Kidney (tissue), 14 donors: Measurements from ENCODE around the gene AKR1C8. TPM values are rescaled to one million over a fixed set of nuclear protein-coding genes. Genes with fewer than 3 reads are reported as not detected.
"Not testable (repeated sequence)": the region's sequence is repeated elsewhere in the genome, so short reads cannot be mapped to it uniquely, and the experiment has no call there.

Experiments
- DNase-seq, 5 donors: peaks; one replicate each; pipeline ENCODE4 v3.0.0-alpha.2; 2013 to 2020
- FAIRE-seq: peaks from 2 replicates; lab custom pipeline; 2012; peaks lifted over from hg19 to GRCh38; lab: Jason Lieb, UNC
- H3K27ac ChIP-seq, 2 donors: one replicate each; pipeline ENCODE4 v1.7.0; 2013; ENCODE audit warnings: low read depth in 2 of 2, low read length in 2 of 2, inconsistent platforms in 1 of 2
- H3K27me3 ChIP-seq: one replicate; pipeline ENCODE4 v1.7.1; 2013; ENCODE audit warnings: low read length, inconsistent platforms; ENCODE audit not compliant: control insufficient read depth, insufficient read depth
- H3K36me3 ChIP-seq, 3 donors: one replicate each; pipeline versions ENCODE4 v1.7.0 to v1.7.1; 2013; ENCODE audit warnings: low read length in 3 of 3, control low read depth in 1 of 3, inconsistent platforms in 1 of 3; ENCODE audit not compliant: insufficient read depth in 3 of 3, control insufficient read depth in 2 of 3
- H3K4me1 ChIP-seq, 3 donors: one replicate each; pipeline versions ENCODE4 v1.7.0 to v1.7.1; 2013; ENCODE audit warnings: low read length in 3 of 3, inconsistent platforms in 1 of 3, low read depth in 1 of 3; ENCODE audit not compliant: control insufficient read depth in 2 of 3, insufficient read depth in 2 of 3
- H3K4me3 ChIP-seq, 3 donors: one replicate each; pipeline versions ENCODE4 v1.7.0 to v1.8.1; 2013; ENCODE audit warnings: low read length in 3 of 3, control low read depth in 1 of 3, inconsistent platforms in 1 of 3
- H3K9ac ChIP-seq, 3 donors: one replicate each; pipeline versions ENCODE4 v1.7.0 to v1.7.1; 2013; ENCODE audit warnings: low read length in 3 of 3, control low read depth in 1 of 3, inconsistent platforms in 1 of 3
- H3K9me3 ChIP-seq, 3 donors: one replicate each; pipeline versions ENCODE4 v1.7.0 to v1.7.1; 2013; ENCODE audit warnings: low read length in 3 of 3, control low read depth in 1 of 3, inconsistent platforms in 1 of 3; ENCODE audit not compliant: control insufficient read depth in 2 of 3, insufficient read depth in 1 of 3
- intact Hi-C: fragments of 100-400 bp; cut with DNase I; formaldehyde crosslinking; loops from one replicate; pipeline ENCODE4 v1.11.1; 2022
- polyA plus RNA-seq: library from polyadenylated mRNA; stranded (reverse); fragments of 350-450 nt; fragmentation: Illumina TruSeq; extraction: RNeasy Lipid Tissue Mini Kit (QIAGEN cat#74804); gene quantifications from one replicate; pipeline ENCODE4 v1.2.3, GENCODE V29; 2014; ENCODE audit warnings: low read depth, low replicate concordance; ENCODE audit not compliant: insufficient read depth
- total RNA-seq: library from RNA; stranded (reverse); fragmentation: NEBNext Ultra II Directional; extraction: Animal tissue kit (Norgen Biotek cat#: 25700); gene quantifications from one replicate; pipeline ENCODE4 v1.2.1, GENCODE V29; 2021
- TF ChIP-seq, protein P1 (sequence below): IDR thresholded peaks from 3 replicates; pipeline ENCODE4 v1.5.1; 2012; ENCODE audit warnings: mild to moderate bottlenecking, moderate library complexity, borderline replicate concordance; ENCODE audit not compliant: insufficient read depth; ENCODE audit errors: extremely low read depth
- donor health status: control.
- donor health status: control.
- donor health status: control.
- donor health status: control.
- donor health status: control.
- donor health status: DM: yes; HTN: yes; CAD: no.
- donor health status: Normal renal cell carcinoma (clear cell type).

AKR1C8 gene
- total and polyA plus RNA-seq, 2 donors from 2014 or later: 0.66 TPM; not detected in 1

DNA sequence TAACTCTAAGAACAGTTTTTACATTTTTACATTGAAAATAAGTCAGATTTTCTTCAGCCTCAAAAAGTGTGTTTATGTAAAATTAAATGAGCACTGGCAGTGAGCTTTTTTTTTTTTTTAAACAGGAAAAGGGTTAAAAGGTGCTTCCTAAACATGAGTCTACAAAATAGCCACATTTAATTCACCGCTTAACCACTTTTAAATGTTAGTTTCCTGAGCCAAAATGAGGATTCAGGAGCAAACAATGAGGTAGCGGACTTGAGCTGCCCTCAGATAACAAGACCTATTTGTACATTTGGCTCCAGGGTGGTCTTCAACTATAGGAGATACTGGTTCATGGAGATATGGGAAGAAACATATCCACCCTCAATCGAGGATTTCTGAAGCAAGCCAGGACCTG lies 67.9 kb downstream of the AKR1C8 start:
- H3K4me3 ChIP-seq: no peak overlapping the region
- H3K27me3 ChIP-seq: no peaks in the 10 kb centered on the region
- H3K9ac ChIP-seq: no peak overlapping the region
- H3K4me1 ChIP-seq: no peaks in the 10 kb centered on the region
- H3K9me3 ChIP-seq: no peaks in the 10 kb centered on the region
- intact Hi-C loops: no loop called here
- TF ChIP-seq, protein P1, sequence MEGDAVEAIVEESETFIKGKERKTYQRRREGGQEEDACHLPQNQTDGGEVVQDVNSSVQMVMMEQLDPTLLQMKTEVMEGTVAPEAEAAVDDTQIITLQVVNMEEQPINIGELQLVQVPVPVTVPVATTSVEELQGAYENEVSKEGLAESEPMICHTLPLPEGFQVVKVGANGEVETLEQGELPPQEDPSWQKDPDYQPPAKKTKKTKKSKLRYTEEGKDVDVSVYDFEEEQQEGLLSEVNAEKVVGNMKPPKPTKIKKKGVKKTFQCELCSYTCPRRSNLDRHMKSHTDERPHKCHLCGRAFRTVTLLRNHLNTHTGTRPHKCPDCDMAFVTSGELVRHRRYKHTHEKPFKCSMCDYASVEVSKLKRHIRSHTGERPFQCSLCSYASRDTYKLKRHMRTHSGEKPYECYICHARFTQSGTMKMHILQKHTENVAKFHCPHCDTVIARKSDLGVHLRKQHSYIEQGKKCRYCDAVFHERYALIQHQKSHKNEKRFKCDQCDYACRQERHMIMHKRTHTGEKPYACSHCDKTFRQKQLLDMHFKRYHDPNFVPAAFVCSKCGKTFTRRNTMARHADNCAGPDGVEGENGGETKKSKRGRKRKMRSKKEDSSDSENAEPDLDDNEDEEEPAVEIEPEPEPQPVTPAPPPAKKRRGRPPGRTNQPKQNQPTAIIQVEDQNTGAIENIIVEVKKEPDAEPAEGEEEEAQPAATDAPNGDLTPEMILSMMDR: no peak
- no peak for FAIRE-seq
- H3K36me3 ChIP-seq: no peaks in the 10 kb centered on the region
- no peak overlapping the region for H3K27ac ChIP-seq
- no peak for DNase-seq

DNA sequence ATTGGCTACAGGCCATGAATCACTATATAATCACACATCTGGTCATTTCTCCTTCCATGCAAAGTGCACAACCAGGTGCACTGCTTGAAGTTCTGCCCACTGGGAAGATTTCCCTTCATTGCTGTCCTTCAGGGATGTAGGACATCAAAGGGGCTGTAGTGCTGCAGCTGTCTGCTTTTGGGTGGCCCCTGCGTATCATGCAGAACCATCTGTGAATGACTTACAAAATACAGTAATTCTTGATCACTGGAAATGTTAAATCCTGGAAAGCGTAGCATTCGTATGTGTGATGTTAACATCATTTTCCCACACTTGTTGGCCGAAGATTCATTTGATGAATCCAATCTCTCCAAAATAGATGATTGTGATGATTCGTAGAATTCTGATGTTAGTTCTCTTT lies 68.3 kb downstream of the AKR1C8 start:
- H3K9me3 ChIP-seq: no peaks in the 10 kb centered on the region

DNA sequence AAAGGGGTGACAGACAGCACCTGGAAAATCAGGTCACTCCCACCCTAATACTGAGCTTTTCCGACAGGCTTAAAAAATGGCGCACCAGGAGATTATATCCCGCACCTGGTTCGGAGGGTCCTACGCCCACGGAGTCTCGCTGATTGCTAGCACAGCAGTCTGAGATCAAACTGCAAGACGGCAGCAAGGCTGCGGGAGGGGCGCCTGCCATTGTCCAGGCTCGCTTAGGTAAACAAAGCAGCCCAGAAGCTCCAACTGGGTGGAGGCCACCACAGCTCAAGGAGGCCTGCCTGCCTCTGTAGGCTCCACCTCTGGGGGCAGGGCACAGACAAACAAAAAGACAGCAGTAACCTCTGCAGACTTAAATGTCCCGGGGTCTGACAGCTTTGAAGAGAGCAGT lies 75.1 kb downstream of the AKR1C8 start:
- H3K4me1 ChIP-seq, H3K9me3 ChIP-seq, H3K27ac ChIP-seq, H3K27me3 ChIP-seq, FAIRE-seq, H3K9ac ChIP-seq, DNase-seq, H3K36me3 ChIP-seq, H3K4me3 ChIP-seq: not testable (repeated sequence)
- intact Hi-C loops: loop anchor here (10.0 kb wide), 1 partner anchor 265 kb away; no protein-coding TSS in a partner anchor

More for the DNA sequence above, 68.3 kb downstream of the AKR1C8 start:
- TF ChIP-seq, protein P1: no peak
- H3K4me3 ChIP-seq: no peak overlapping the region
- DNase-seq: no peak
- no peak for FAIRE-seq
- H3K4me1 ChIP-seq: no peaks in the 10 kb centered on the region
- intact Hi-C loops: no loop called here
- no peak overlapping the region for H3K27ac ChIP-seq
- no peak overlapping the region for H3K9ac ChIP-seq
- no peaks in the 10 kb centered on the region for H3K27me3 ChIP-seq
- no peaks in the 10 kb centered on the region for H3K36me3 ChIP-seq

DNA sequence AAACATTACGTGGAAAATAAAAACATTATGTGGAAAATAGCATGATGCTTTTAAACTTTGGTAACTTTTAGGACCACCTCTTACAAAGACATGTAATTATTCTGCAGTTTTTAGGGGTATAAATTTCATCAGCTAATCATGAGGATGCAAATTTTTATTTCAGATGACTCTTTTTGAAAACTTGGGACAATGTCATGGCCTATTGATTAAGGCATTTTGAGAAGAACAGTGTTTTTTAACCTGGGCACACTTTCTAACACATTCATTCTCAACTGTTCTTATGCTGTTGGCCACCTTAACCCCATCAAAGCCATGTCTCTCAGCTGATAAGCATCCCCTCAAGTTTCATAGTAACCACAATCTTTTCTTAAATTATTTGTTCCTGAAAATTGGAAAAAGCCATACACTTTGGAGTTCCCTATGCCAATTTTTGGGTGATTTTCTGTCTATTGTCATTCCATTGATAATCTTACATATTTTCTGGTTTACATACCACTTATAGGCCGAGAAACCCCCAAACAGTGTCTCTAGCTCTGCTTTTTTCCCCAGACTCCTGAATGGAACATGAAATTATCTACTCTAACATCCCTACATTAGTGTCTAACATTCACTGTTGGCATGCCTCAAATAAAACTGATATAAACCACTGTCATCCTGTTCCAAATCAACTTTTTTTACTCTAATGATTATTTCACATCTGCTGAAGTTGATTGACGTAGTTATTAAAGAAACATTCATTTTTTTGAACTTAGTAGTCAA lies 76.1 kb downstream of the AKR1C8 start:
- intact Hi-C loops: loop anchor here (10.0 kb wide), 1 partner anchor 264 kb away; no protein-coding TSS in a partner anchor
- H3K4me1 ChIP-seq: no peaks in the 10 kb centered on the region
- no peak for FAIRE-seq

More for the DNA sequence above, 76.1 kb downstream of the AKR1C8 start:
- Histone ChIP-seq H3K27me3 (no peaks in the 10 kb centered on the region), H3K27ac (no peak overlapping the region), H3K9ac (no peak overlapping the region), H3K4me3 (no peak overlapping the region), H3K36me3 (peaks cover 0 to 13% (median 5%) of the 10 kb centered on the region in 3 donors), H3K9me3 (no peaks in the 10 kb centered on the region)
- TF ChIP-seq, protein P1: no peak
- DNase-seq: no peak
